WI38 (cell line): ENCODE results near the gene WHRN.

ENCODE experiments used
- H3K4me3 ChIP-seq: 2 replicates; pipeline ENCODE4 v1.5.1; 2011; ENCODE audit warnings: low read depth, mild to moderate bottlenecking, control low read depth, low read length
- CTCF ChIP-seq: IDR thresholded peaks from 2 replicates; pipeline ENCODE4 v1.5.1; 2012; ENCODE audit warnings: low read depth, mild to moderate bottlenecking, control low read depth, low read length

Gene WHRN

GRCh38 chr9:114373960-114374730, 131.1 kb downstream of the WHRN start:
- no peak overlapping the region for H3K4me3 ChIP-seq
- no peak for TF ChIP-seq CTCF

- TF ChIP-seq CTCF = no peak
- no peak overlapping the region for H3K4me3 ChIP-seq
Observed at GRCh38 chr9:114372921-114373448, 132.3 kb downstream of the WHRN start.

- TF ChIP-seq CTCF = no peak
- no peak overlapping the region for H3K4me3 ChIP-seq
Observed at GRCh38 chr9:114371973-114372917, 133.0 kb downstream of the WHRN start.

GRCh38 chr9:114371343-114371944, 133.8 kb downstream of the WHRN start:
- no peak for TF ChIP-seq CTCF
- H3K4me3 ChIP-seq = no peak overlapping the region

- no peak for TF ChIP-seq CTCF
- no peak overlapping the region for H3K4me3 ChIP-seq
Observed at GRCh38 chr9:114370968-114371320, 134.3 kb downstream of the WHRN start.

- no peak overlapping the region for H3K4me3 ChIP-seq
- TF ChIP-seq CTCF = no peak
Observed at GRCh38 chr9:114370251-114370967, 134.9 kb downstream of the WHRN start.
